Stimulated activated CD8-positive, alpha-beta memory T cell treated with anti-CD3 and anti-CD28 coated beads, Interleukin-12 subunit alpha, Interleukin-12 subunit beta, amount 100 ng/mL, for 4 hours (primary cell): ENCODE measurements around the gene FRS2.
A peak's percentile ranks its signal among the peaks of the same experiment; 100 is the strongest.

Experiments used
- DNase-seq: peaks from one replicate; pipeline ENCODE4 v3.0.0-alpha.2; 2020; ENCODE audit warnings: low read depth

FRS2 gene

DNA sequence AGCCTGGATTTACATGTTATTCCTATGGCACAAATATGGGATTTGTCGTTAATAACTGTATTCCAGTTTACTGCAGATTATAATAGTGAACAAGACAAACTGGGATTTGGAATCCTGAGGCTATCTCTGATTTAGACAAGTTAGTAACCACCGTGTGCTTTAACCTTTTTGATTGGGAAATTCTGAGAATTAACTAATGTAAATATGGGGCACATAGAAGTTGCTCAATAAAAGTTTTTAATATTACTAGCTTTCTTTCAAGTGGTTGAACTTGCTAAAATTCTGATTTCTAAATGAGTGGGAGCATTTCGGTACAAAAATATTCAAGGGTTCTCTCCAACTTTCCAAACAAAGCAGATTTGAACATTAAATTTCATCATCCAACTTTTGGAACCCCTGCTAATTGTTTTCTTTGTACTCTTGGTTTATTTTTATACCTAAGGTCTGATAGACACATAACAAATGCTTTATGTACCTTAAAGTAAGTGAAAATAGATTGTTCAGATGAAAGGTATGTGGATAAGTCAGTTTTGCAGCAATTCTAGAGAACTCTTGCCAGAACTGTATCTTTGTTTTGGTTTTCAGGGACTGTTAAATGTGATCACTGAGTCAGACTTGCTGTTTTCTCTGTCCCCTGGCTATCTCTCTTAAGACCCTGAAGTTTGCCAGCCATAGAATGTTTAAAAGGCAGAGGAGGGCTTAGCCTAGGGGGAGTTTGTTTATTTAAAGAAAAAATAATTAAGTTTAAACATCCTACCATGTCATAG lies 57.5 kb downstream of the FRS2 start:
- DNase-seq = no peak

DNA sequence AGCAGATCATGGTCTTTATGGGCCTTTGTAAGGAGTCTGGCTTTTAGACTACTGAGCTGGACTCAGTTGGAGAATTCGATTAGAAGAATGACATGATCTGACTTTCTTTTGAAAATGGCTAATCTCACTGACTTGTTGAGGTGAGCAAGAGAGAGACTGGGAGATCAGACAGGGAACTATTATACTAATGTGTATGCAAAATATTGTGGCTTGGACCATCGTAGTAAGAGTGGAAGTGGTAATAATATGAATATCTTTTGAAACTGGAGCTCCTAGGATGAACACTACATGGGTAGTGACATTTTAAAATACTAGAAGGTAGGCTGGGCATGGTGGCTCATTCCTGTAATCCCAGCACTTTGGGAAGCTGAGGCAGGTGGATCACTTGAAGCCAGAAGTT lies 58.8 kb downstream of the FRS2 start:
- no peak for DNase-seq

DNA sequence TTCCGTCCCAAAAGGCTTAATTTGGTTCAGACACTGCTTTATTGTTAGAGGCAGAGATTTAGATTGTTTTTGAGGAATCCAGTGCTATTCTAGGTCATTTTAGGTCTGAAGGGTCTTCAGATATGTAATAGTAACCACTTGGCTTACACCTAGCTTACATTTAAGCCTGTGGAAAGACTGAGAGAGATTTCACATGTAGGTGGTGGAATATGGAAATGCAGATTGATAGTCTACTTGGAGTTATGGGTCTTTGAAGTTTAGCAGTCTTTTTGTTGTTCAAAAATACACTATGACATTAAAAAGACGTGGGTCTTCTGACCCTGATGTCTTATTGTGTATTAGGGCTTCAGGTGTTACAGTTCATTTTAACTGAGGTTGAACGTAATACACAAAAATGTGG lies 63.7 kb downstream of the FRS2 start:
- no peak for DNase-seq

DNA sequence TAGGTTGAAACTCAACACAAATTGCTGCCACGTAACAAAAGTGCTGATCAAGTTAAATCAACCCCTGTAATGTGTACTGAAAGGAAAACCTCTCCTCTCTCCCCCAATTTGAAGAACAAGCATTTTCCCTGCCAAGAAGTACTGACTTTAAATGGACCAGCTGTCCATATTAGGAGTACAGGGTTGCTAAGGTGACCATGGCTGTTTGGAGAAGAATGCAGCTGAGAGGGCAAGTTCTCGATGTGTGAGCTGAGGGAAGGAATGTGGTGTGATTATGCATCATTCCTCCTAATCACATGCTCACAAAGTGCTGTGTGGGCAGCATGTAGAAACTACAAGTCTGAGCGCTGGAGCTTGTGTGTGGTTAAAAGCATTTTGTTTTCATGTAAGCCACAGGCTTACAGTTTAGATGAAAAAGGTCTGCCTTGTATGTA lies 64.2 kb downstream of the FRS2 start:
- DNase-seq = no peak

DNA sequence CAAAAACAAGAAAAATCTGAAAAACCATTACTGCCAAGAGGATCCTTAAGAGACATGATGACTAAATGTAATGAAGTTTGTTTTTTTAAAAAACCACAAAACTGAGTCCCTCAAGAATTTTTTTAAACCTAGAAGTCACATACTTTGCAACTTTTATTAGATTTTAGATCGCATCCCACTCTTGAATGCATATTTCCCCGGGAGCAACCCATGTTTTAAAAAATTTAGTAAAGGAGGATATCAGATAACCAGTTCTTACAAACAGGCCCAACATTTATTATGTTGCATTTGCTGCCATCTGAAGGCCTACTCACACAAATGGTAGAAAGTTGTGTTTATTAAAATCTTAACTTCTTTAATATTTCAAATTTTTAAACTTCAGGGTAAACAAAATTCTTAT lies 70.8 kb downstream of the FRS2 start:
- DNase-seq = no peak

DNA sequence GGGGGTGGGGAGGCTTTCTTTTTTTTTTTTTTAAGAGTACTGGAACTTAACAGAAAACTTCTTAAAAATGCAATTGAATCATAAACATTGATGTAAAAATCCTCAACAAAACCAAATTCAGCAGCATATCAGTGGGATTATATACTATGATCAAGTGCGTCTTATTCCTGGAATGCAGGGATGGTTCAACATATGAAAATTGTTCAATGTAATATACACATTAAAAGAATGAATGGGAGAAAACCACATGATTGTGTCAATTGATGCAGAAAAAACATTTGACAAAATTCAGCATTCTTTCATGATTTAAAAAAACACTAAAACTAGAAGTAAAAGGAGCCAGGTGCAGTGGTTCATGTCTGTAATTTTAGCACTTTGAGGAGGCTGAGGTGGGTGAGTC lies 73.9 kb downstream of the FRS2 start:
- no peak for DNase-seq

DNA sequence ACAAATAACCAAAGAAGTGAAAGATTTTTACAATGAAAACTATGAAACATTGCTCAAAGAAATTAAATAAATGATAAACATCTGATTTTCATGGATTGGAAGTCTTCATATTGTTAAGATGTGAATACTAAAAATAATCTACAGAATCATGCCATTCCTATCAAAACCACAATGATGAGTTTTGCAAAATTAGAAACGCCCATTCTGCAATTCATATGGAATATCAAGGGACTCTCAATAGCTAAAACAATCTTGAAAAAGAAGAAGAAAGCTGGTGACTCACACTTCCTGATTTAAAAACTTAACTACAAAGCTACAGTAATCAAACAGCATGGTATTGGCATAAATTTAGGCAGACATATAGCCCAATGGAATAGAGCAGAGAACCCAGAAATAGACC lies 74.9 kb downstream of the FRS2 start:
- no peak for DNase-seq

DNA sequence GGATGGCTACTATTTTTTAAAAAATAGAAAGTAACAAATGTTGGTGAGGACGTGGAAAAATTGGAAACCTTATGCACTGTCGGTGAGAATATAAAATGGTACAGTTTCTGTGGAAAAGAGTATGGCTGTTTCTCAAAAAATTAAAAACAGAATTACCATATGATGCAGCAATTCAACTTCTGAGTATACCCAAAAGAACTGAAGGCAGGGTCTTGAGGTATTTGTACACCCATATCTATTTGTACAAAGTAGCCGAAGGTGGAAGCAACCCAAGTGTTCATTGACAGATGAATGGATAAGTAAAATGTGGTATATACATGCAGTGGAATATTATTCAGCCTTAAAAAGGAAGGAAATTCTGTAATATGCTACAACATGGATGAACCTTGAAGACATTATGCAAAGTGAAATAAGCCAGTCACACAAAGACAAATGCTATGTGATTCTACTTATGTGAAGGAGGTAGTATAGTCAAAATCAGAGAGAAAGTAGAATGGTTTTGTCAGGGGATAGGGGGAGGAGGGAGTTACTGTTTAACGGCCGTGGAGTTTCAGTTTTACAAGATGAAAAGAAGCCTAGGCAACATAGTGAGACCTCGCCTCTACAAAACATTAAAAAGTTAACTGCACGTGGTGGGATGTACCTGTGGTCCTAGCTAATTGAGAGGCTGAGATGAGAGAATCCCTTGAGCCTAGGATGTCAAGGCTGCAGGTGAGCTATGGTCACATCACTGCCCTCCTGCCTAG lies 76.7 kb downstream of the FRS2 start:
- DNase-seq = no peak

DNA sequence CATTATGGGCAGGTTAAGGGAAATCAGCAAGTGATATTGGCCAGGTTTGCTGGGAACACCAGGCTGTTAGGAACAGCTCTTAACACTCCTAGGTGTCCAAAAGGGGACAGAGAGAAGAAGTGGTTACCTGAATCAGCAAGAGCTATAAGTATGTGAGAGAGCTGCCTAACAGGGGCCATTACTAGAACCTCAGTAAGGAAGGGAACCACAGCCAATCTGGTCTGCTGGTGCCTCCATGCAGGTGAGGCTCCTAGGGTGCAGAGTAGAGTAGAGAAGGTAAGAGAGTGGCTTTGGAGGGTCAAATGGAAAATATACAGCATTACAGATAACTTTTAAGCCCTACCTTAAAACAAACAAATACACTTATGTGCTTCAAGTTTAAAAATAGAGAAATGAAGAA lies 78.5 kb downstream of the FRS2 start:
- DNase-seq = no peak

DNA sequence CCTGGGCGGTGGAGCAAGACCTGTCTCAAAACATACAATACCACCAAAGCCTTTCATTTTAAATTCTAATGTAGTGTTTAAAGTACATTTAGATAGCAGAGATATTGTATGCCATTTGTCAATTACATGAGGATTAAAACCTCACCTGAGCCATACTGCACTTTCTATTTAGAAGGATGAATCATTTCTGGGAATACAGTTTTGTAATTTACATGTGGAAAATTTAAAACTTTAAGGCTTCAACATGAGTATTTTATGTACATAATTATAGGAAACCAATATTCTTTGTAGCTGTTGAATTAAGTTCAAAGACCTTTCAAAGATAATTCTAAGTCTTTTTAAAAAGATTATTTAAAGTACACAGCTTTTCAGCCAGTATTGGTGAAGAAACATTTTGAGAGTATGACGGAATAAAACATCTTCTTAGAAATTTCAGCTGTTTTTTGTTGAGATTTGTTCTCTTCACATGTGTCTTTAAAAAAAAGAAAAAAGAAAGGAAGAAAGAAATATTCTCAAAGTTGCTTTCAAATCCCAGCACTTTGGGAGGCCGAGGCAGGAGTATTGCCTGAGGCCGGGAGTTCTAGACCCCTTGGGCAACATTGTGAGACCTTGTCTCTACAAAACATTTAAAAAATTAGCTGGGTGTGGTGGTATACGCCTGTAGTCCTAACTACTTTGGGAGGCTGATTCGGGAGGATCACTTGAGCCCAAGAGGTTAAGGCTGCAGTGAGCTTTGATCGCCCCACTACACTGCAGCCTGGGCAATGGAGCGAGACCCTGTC lies 80.6 kb downstream of the FRS2 start:
- no peak for DNase-seq

DNA sequence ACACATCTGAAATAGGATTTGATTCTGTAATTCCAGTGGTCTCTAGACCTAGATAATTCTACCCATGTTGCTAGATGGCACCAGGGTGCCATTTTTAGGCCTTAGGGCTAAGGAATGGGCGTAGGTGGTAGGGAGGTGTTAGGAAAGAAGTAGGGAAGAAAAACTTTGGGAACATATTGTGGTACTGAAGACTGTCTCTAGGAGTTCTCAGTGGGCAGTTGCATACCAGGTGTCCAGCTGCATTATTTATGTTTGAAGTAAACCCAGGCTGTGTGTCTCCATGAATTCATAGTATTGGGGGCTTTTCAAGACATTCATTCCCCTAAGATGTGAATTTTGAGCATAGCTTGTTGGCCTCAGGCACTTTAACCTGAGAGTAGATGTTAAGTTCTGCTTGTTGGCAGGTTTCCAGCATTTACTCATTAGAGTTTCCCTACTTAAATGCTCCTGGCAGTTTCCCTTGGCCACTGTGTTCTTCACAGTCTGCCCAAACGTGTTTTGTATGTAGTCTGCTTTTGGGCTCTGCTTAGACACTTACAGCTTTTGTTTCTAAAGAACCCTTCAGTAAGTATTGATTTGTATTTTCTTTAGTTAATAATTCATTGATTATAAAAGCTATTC lies 83.5 kb downstream of the FRS2 start:
- DNase-seq = no peak

DNA sequence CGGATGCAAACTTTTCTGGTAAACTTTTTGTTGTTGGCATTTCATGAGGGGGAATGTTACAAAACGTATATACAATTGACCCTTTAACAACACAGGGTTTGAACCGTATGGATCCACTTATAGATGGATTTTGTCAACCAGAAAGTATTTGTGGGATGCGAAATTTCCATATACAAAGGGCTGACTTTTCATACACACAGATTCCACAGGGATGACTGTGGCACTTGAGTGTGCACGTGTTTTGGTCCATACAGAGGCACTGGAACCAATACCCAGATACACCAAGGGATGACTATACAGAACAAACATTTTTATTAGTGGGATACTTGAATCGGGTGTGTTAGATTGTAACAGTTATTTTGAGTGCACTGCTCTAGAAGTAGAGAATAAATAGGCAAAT lies 85.3 kb downstream of the FRS2 start:
- no peak for DNase-seq

DNA sequence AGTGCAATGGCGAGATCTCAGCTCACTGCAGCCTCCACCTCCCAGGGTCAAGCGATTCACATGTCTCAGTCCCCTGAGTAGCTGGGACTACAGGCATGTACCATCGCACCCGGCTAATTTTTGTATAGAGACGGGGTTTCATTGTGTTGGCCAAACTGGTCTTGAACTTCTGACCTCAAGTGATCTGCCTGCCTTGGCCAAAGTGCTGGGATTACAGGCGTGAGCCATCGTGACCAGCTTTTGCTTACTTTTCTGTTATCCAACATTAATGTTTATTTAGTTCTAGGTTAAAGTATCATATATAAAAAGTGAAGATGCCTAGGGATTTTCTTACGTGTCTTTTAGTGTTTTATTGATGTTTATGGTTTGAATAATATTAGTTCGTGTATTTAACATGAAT lies 86.2 kb downstream of the FRS2 start:
- DNase-seq = no peak

DNA sequence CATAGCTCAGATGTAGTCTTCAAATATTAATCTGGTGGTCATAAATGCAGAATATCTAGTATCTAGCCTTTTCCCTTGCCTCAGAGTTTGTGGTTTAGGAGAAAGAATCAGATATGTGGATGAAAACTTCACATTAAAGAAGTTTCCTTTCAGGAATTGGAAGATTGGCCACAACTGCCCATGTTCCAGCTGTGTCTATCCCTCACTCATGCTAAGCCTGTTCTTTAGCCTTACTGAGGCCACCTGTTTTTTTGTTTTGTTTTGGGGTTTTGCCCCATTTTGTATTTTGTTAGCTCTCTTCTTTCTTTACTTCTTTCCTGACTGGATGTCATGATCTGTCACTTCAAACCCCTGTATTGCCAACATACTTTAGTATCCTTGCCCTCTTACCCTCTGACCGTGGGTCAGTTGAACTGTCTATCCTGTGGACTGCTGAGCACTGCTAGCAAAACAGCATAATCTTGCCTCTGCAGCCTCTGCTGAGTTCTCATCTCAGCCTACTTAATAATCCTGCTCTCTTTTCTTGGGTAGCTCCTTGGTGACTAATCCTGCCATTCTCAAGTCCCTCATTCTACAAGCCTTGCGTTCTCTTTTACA lies 93.1 kb downstream of the FRS2 start:
- no peak for DNase-seq

DNA sequence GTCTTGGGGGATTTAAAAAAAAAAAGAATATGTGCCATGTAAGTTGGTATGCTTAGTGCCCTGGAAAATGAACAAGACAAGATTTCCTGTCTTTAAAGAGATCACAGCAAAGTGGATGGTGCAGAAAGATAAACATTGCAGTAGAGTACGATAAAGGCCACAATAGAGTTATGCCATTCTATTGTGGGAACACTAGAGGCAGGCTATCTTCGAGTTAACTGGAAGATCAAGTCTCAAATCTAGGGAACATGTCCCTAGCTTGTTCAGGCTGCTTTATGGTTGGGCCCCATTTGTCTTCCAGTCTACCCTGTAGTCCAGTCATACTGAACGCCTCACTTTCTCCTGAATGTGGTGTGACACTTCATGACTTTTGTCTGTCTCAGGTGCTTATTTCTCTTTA lies 96.4 kb downstream of the FRS2 start:
- DNase-seq = no peak

DNA sequence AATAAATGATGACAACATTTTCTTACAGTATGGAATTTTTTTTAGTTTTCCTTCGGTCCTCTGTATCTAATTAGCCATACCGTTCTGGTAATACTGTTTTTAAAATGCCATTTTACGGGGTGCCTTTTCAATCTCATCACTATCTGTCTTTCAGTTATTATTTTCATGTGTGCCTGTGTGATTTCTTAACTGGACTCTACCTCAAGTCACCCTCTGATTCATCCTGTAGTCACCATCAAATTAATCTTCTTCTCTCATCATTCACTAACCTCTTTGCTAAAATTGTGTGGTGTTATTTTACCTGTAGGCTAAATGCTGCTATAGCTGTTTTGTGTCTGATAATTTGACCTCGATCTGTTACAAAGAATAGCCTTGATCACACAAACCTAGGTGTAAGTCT lies 99.0 kb downstream of the FRS2 start:
- no peak for DNase-seq

DNA sequence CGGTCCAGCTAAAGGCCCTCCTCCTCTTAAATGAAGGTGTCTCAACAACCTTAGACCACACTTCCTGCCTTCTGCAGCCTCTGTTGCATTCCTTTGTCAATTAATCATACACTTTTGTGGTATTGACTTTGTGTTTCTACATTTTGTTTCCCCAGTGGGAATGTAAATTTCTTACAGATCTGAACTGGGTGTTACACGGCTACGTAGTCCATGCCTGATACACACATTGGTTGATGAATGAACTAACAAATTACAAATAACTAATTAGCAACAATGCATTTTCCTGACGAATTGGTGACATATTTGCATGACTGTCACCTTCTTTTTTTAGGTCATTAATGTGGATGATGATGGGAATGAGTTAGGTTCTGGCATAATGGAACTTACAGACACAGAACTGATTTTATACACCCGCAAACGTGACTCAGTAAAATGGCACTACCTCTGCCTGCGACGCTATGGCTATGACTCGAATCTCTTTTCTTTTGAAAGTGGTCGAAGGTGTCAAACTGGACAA lies 99.9 kb downstream of the FRS2 start:
- no peak for DNase-seq

DNA sequence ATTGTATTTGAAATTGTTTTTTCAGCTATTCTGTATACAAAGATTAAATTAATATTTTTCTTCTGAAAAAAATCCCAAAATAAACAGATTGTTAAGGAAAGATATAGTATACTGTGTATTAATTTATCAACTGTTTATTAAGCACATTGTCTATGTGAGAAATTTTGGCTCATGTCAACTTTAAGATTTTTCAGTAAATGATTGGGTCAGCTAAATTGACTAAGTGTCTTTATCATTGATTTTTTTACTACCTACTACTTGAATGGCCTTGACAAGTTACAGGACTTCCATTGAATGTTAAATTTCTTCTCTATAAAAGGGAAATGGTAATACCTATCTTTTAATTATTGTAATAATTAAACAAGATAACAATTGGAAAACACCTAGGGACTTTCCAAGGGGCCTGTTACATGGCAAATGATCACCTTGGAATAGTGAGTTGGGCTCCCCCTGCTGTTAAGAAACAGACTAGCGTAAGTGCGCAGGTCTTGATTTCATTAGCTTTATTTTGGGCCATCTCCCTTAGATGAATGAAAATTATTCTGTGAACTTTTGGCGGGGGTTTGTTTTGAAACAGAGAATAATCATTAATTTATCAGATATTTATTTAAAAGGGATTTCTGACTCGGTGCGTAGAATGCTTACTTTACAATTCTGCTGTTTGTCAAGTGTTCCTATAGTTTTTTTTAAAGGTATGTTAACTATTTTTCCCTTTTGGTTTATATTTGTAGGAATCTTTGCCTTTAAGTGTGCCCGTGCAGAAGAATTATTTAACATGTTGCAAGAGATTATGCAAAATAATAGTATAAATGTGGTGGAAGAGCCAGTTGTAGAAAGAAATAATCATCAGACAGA lies 100.6 kb downstream of the FRS2 start:
- peak; percentile 7 for DNase-seq

DNA sequence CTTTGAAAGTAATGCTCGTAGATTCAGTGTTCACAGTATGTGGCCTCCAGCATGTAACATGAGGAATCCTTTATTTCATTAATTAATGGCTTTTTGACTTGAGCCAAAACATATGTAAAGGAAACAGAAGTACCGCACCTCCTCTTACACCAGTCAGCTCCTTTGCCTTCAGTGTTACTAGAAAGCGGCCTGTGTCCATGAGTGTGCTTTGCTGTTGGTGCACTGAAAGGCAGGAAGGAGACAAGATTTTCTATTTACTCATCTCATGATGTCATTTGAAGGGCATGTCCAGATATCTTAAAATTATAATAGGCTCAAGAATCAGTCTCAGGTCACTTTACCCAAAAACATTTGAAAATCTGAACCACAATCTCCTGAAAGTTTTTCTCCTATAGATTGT lies 105.2 kb downstream of the FRS2 start:
- DNase-seq = no peak

DNA sequence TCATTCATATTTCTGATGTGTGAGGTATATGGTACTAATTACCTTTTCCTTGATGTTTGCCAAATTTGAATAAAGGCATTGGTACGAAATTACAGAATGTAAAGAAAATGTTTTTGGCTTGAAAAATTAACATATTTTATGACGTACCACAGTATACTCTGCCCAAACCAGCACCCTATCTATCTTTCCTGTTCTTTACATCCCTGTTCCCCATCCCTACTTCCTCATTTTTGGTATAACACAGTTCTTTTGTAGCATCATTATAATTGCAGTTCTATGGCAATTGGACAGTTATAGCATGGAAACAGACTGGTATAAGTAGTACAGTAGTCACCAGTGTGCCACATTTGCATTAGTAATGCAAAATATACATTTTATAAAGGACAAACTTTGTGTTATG lies 108.1 kb downstream of the FRS2 start:
- no peak for DNase-seq

DNA sequence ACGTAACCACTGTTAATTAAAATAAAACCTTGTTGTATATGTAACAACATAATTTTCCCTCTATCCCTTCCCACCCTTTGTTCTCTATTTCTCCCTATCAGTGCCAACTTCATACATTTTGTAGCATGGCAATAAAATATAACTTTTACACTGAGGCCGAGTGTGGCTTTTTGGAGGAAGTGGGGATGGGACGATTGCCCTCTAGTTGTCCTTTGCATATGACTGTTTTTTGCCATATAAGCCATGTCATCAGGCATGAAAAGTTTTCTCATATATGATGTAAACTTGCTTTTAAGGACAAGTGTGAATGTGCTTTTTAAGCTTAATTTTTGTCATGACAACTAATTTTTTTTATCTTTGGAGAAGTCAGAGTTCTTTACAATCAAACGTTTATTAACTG lies 108.8 kb downstream of the FRS2 start:
- DNase-seq = no peak
